ENCODE measurements around the gene BAD. TPM values are rescaled to one million over a fixed set of nuclear protein-coding genes. Genes with fewer than 3 reads are reported as not detected.
A peak's percentile ranks its signal among the peaks of the same experiment; 100 is the strongest.

BAD gene
- total RNA-seq, 1 experiment from 2014 or later = 23.3 TPM

- no peak overlapping the region for H3K9ac ChIP-seq (ENCODE audit: extremely low read depth, insufficient read length, low read length)
- H3K4me3 Mint-ChIP-seq = no peak overlapping the region
- H3K9me3 Mint-ChIP-seq = no peaks in the 10 kb centered on the region
- H3K4me2 ChIP-seq (ENCODE audit: insufficient read depth, insufficient read length, low read length) = no peak overlapping the region
- H3K4ac ChIP-seq (ENCODE audit: low read depth, low read length) = no peak overlapping the region
- H4K5ac ChIP-seq (ENCODE audit: insufficient read length, low read depth, low read length) = no peak overlapping the region
- H4K8ac ChIP-seq (replicated peaks; ENCODE audit: insufficient read length, low read depth, low read length) = no peak overlapping the region
- no CpG with 5 or more reads among the region's 8 CpGs for WGBS (ENCODE audit: extremely low coverage, insufficient read length, low lambda C conversion rate)
- no peak overlapping the region for H2BK20ac ChIP-seq (ENCODE audit: low read depth, low read length, poor library complexity, severe bottlenecking)
- no peak overlapping the region for H2BK15ac ChIP-seq (ENCODE audit: low read depth, low read length)
- no peak overlapping the region for H3T11ph ChIP-seq (ENCODE audit: low read length)
- H3K23me2 ChIP-seq (ENCODE audit: insufficient read length, low read depth, low read length, poor library complexity, severe bottlenecking) = no peaks in the 10 kb centered on the region
- peak overlapping the region in 1 of 3 experiments; percentile 62; a peak in 2 of 7 replicates for H3K27ac Mint-ChIP-seq
- no peak overlapping the region for H2BK120ac ChIP-seq (ENCODE audit: low read depth, low read length, poor library complexity, severe bottlenecking)
- H3K27me3 ChIP-seq (ENCODE audit: insufficient read depth, low read length) = no peaks in the 10 kb centered on the region
- H3K79me2 ChIP-seq (ENCODE audit: insufficient read depth, low read length) = no peaks in the 10 kb centered on the region
- H4K91ac ChIP-seq (ENCODE audit: insufficient read length, low read depth, low read length) = no peak overlapping the region
- H4K20me1 ChIP-seq (ENCODE audit: control insufficient read depth, insufficient read depth, insufficient read length) = no peaks in the 10 kb centered on the region
- H3K4me1 ChIP-seq (ENCODE audit: insufficient read depth, low read length) = no peaks in the 10 kb centered on the region
- no peaks in the 10 kb centered on the region for H3K79me1 ChIP-seq (ENCODE audit: insufficient read depth, low read depth, low read length, poor library complexity, severe bottlenecking)
- no peak overlapping the region for H2AK5ac ChIP-seq (ENCODE audit: insufficient read length, low read length)
- peaks cover 6 to 10% of the 10 kb centered on the region in 2 experiments; a peak in 3 of 4 replicates for H3K4me1 Mint-ChIP-seq
- no peak overlapping the region for H2BK12ac ChIP-seq (ENCODE audit: insufficient read length, low read depth, low read length)
- no peaks in the 10 kb centered on the region for H3K9me3 ChIP-seq (ENCODE audit: control insufficient read depth, low read depth, low read length)
- no peak overlapping the region for H3K18ac ChIP-seq (ENCODE audit: insufficient read length, low read depth, low read length)
- no peak overlapping the region for H3K14ac ChIP-seq (ENCODE audit: insufficient read depth, low read length)
- no peak overlapping the region for H3K27ac ChIP-seq (ENCODE audit: insufficient read length, low read depth, low read length)
- no peak overlapping the region for H2AFZ ChIP-seq (ENCODE audit: low read length)
- H2BK5ac ChIP-seq (ENCODE audit: insufficient read length, low read length) = no peak overlapping the region
- no peak for TF ChIP-seq CTCF (conservative IDR thresholded peaks at IDR 0.05)
- no peak overlapping the region for H3K56ac ChIP-seq (ENCODE audit: insufficient read length, low read depth, low read length)
- H3K36me3 Mint-ChIP-seq (ENCODE audit: insufficient read depth in 1 of 3, low read depth in 3 of 3) = peaks cover 0 to 24% (median 22%) of the 10 kb centered on the region in 3 experiments; a peak in 5 of 7 replicates
- DNase-seq = no peak
- H3K23ac ChIP-seq (ENCODE audit: insufficient read length, low read depth, low read length) = no peak overlapping the region
- no peaks in the 10 kb centered on the region; the same call in none of the 2 replicates for H3K27me3 Mint-ChIP-seq (ENCODE audit: low read depth)
Measured at GRCh38 chr11:64278576-64279190, 5.8 kb downstream of the BAD start.
